ENCODE results near the gene LHPP.

Gene LHPP

DNA sequence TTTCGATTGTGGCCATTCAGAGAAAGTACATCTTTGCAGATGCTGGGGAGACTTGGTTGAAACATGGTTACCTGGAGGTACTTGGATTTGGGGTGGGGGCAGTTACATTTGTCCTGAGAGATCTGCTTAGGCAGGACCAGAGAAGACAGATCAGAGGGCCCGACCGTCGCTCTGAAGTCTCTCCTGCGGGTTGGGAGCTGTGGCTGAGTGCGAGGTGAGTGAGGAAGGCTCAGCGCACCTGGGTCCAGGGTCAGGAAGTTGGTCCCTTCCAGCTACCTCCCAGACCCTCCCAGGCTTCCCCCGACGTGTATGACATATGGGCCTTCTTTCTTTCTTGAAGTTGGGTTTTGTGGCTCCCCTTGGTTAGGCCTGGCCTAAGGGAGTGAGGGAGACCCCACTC lies 56.3 kb downstream of the LHPP start:
- DNase-seq (ENCODE audit: low read depth in 1 of 2, low spot score in 1 of 2) = no peak
- Histone ChIP-seq H3K4me3 (replicated peaks; ENCODE audit: insufficient read depth, low read length) (no peak overlapping the region), H3K27ac (replicated peaks) (no peak overlapping the region), H3K27me3 (ENCODE audit: insufficient read depth, poor library complexity, severe bottlenecking) (no peaks in the 10 kb centered on the region)
- no peak for TF ChIP-seq POLR2AphosphoS5 (IDR thresholded peaks at IDR 0.05; ENCODE audit: low read depth)

- TF ChIP-seq GABPA (IDR thresholded peaks at IDR 0.05; ENCODE audit: low read depth) (no peak), POLR2AphosphoS5 (IDR thresholded peaks at IDR 0.05; ENCODE audit: low read depth) (no peak), CTCF (IDR thresholded peaks at IDR 0.05; ENCODE audit: insufficient read depth, low read length) (no peak), SPI1 (IDR thresholded peaks at IDR 0.05; ENCODE audit: borderline replicate concordance, low read depth) (no peak)
- TF ChIP-seq, protein P1, sequence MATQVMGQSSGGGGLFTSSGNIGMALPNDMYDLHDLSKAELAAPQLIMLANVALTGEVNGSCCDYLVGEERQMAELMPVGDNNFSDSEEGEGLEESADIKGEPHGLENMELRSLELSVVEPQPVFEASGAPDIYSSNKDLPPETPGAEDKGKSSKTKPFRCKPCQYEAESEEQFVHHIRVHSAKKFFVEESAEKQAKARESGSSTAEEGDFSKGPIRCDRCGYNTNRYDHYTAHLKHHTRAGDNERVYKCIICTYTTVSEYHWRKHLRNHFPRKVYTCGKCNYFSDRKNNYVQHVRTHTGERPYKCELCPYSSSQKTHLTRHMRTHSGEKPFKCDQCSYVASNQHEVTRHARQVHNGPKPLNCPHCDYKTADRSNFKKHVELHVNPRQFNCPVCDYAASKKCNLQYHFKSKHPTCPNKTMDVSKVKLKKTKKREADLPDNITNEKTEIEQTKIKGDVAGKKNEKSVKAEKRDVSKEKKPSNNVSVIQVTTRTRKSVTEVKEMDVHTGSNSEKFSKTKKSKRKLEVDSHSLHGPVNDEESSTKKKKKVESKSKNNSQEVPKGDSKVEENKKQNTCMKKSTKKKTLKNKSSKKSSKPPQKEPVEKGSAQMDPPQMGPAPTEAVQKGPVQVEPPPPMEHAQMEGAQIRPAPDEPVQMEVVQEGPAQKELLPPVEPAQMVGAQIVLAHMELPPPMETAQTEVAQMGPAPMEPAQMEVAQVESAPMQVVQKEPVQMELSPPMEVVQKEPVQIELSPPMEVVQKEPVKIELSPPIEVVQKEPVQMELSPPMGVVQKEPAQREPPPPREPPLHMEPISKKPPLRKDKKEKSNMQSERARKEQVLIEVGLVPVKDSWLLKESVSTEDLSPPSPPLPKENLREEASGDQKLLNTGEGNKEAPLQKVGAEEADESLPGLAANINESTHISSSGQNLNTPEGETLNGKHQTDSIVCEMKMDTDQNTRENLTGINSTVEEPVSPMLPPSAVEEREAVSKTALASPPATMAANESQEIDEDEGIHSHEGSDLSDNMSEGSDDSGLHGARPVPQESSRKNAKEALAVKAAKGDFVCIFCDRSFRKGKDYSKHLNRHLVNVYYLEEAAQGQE (IDR thresholded peaks at IDR 0.05; ENCODE audit: insufficient replicate concordance, low read depth) = no peak
- Histone ChIP-seq H3K4me3 (replicated peaks; ENCODE audit: insufficient read depth, low read length) (no peak overlapping the region), H3K27ac (replicated peaks) (no peak overlapping the region), H3K27me3 (ENCODE audit: insufficient read depth, poor library complexity, severe bottlenecking) (no peaks in the 10 kb centered on the region)
- no peak for DNase-seq (ENCODE audit: low read depth in 1 of 2, low spot score in 1 of 2)
Measured at GRCh38 chr10:124518366-124518765, 56.7 kb downstream of the LHPP start.

- H3K4me3 ChIP-seq (replicated peaks; ENCODE audit: insufficient read depth, low read length) = no peak overlapping the region
- H3K27me3 ChIP-seq (ENCODE audit: insufficient read depth, poor library complexity, severe bottlenecking) = no peaks in the 10 kb centered on the region
- H3K27ac ChIP-seq (replicated peaks) = no peak overlapping the region
- DNase-seq (ENCODE audit: low read depth in 1 of 2, low spot score in 1 of 2) = no peak
- TF ChIP-seq POLR2AphosphoS5 (IDR thresholded peaks at IDR 0.05; ENCODE audit: low read depth) (no peak), GABPA (IDR thresholded peaks at IDR 0.05; ENCODE audit: low read depth) (no peak), SPI1 (IDR thresholded peaks at IDR 0.05; ENCODE audit: borderline replicate concordance, low read depth) (no peak), CTCF (IDR thresholded peaks at IDR 0.05; ENCODE audit: insufficient read depth, low read length) (no peak)
- TF ChIP-seq, protein P1 (IDR thresholded peaks at IDR 0.05; ENCODE audit: insufficient replicate concordance, low read depth) = no peak
Measured at GRCh38 chr10:124520558-124521428, 59.2 kb downstream of the LHPP start.

- Histone ChIP-seq H3K4me3 (replicated peaks; ENCODE audit: insufficient read depth, low read length) (no peak overlapping the region), H3K27me3 (ENCODE audit: insufficient read depth, poor library complexity, severe bottlenecking) (no peaks in the 10 kb centered on the region)
- DNase-seq (ENCODE audit: low read depth in 1 of 2, low spot score in 1 of 2) = no peak
Measured at GRCh38 chr10:124521429-124521871, 59.8 kb downstream of the LHPP start.

More at GRCh38 chr10:124521429-124521871, 59.8 kb downstream of the LHPP start:
- TF ChIP-seq, protein P1 (IDR thresholded peaks at IDR 0.05; ENCODE audit: insufficient replicate concordance, low read depth) = no peak
- no peak for TF ChIP-seq GABPA (IDR thresholded peaks at IDR 0.05; ENCODE audit: low read depth)
- no peak for TF ChIP-seq CTCF (IDR thresholded peaks at IDR 0.05; ENCODE audit: insufficient read depth, low read length)
- no peak for TF ChIP-seq POLR2AphosphoS5 (IDR thresholded peaks at IDR 0.05; ENCODE audit: low read depth)
- TF ChIP-seq SPI1 (IDR thresholded peaks at IDR 0.05; ENCODE audit: borderline replicate concordance, low read depth) = no peak
- no peak overlapping the region for H3K27ac ChIP-seq (replicated peaks)
